Activated naive CD8-positive, alpha-beta T cell treated with anti-CD3 and anti-CD28 coated beads, Interleukin-2, amount 50 U/mL, for 24 hours (primary cell): Measurements from ENCODE around the gene MATN1.

Source experiments
- ATAC-seq: fragments of 150-1000 bp; cut with Tn5 transposase; one replicate; pipeline ENCODE4 v1.10.0; 2021
- DNase-seq: peaks from one replicate; pipeline ENCODE4 v3.0.0; 2021
- H3K27ac Mint-ChIP-seq: one replicate; pipeline ENCODE4 v1.8.0; 2021; ENCODE audit warnings: mild to moderate bottlenecking, mixed read lengths
- H3K27me3 Mint-ChIP-seq: one replicate; pipeline ENCODE4 v1.8.0; 2021; ENCODE audit warnings: mixed read lengths
- H3K36me3 Mint-ChIP-seq: one replicate; pipeline ENCODE4 v1.8.0; 2021; ENCODE audit warnings: low read depth, mixed read lengths
- H3K4me1 Mint-ChIP-seq: one replicate; pipeline ENCODE4 v1.8.0; 2021; ENCODE audit warnings: mixed read lengths
- H3K4me3 Mint-ChIP-seq: one replicate; pipeline ENCODE4 v1.8.0; 2021; ENCODE audit warnings: mild to moderate bottlenecking, moderate library complexity, mixed read lengths
- H3K9me3 Mint-ChIP-seq: one replicate; pipeline ENCODE4 v1.8.0; 2021; ENCODE audit warnings: mixed read lengths

Gene MATN1

DNA sequence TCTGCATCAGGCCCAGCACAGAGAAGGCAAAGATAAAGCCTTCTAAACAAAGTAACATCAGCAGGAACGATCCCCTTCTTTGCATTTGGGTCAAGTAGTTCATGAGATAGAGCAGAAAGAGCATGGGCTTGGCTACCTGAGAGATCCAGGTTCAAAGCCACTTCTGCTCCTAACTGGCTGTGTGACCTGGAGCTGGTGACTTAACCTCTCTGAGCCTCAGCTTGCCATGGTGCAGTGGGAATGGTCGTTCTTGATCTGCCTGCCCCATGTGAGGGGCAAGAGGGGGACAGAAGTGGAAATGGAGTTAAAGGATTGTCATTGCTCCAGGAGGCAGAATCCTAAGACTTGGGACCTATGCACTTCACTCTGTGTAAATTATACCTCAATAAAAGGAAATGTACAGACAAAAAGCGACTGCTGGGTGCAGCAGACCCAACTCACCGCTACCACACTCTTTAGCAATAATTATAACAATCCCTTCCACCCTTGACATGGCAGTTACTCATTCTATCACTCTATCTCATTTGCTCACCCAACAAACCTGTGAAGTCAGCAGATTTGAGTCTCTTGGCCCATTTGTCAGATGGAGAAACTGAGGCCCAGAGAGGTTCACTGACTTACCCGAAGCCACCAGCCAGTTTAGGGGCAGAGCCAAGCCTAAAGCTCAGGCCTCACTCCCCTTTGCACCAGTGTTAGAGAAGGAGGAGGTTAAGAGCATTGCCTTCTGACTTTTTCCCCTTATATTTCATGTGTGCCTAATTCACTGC, 1.5 kb upstream of the MATN1 start:
- Mint-ChIP-seq H3K27ac (no peak overlapping the region), H3K27me3 (no peaks in the 10 kb centered on the region), H3K4me1 (peaks cover 33% of the 10 kb centered on the region), H3K4me3 (no peak overlapping the region), H3K36me3 (peaks cover 2% of the 10 kb centered on the region), H3K9me3 (no peaks in the 10 kb centered on the region)
- ATAC-seq (no peak), DNase-seq (no peak)

- Mint-ChIP-seq H3K27ac (no peak overlapping the region), H3K36me3 (peaks cover 2% of the 10 kb centered on the region), H3K4me1 (peaks cover 34% of the 10 kb centered on the region), H3K4me3 (no peak overlapping the region), H3K27me3 (no peaks in the 10 kb centered on the region), H3K9me3 (no peaks in the 10 kb centered on the region)
- no peak for ATAC-seq
- no peak for DNase-seq
These were observed 790 bp upstream of the MATN1 start for GRCh38 chr1:30724175-30724574.

DNA sequence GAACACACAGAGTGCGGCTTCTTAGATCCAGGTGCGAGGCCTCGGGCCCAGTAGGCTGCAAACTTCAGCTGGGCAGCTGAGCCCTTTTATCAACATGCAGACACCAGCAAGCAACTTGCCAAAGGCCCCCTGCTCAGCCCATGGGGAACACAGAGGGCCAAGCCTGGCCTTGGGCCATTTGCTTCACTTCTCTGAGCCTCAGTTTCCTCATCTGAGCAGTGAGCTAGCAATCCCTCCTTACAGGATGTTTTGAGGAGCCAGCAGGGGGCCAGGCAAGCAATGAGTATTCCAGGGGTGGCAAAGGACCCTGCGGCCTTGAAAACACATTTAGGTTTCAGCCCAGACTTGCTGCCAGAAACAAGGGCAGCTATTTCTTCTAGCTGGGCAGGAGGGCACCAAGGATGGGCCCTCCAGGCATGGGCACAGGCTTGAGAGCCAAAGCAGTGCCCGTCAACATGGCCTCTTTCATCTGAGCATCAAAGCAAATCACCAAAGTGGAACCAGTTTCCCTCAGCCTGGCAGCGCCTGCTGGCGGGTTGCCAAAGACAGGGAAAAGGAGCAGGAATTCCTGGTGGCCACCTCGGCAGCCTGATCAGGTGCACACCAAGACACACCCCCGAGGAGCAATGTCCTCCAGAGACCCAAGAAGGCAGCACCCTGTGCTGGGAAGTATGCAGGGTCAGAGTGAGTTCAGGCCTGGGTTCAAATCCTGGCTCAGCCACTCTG, 1.4 kb downstream of the MATN1 start:
- Mint-ChIP-seq H3K9me3 (no peaks in the 10 kb centered on the region), H3K36me3 (peaks cover 2% of the 10 kb centered on the region), H3K27ac (no peak overlapping the region), H3K4me3 (no peak overlapping the region), H3K27me3 (no peaks in the 10 kb centered on the region), H3K4me1 (peaks cover 31% of the 10 kb centered on the region)
- no peak for DNase-seq
- no peak for ATAC-seq

GRCh38 chr1:30721341-30721793, 2.0 kb downstream of the MATN1 start:
- ATAC-seq (no peak), DNase-seq (no peak)
- no peak overlapping the region for H3K4me3 Mint-ChIP-seq
- H3K9me3 Mint-ChIP-seq: no peaks in the 10 kb centered on the region
- H3K27me3 Mint-ChIP-seq: no peaks in the 10 kb centered on the region
- H3K36me3 Mint-ChIP-seq: peaks cover 2% of the 10 kb centered on the region
- peaks cover 33% of the 10 kb centered on the region for H3K4me1 Mint-ChIP-seq
- no peak overlapping the region for H3K27ac Mint-ChIP-seq

DNA sequence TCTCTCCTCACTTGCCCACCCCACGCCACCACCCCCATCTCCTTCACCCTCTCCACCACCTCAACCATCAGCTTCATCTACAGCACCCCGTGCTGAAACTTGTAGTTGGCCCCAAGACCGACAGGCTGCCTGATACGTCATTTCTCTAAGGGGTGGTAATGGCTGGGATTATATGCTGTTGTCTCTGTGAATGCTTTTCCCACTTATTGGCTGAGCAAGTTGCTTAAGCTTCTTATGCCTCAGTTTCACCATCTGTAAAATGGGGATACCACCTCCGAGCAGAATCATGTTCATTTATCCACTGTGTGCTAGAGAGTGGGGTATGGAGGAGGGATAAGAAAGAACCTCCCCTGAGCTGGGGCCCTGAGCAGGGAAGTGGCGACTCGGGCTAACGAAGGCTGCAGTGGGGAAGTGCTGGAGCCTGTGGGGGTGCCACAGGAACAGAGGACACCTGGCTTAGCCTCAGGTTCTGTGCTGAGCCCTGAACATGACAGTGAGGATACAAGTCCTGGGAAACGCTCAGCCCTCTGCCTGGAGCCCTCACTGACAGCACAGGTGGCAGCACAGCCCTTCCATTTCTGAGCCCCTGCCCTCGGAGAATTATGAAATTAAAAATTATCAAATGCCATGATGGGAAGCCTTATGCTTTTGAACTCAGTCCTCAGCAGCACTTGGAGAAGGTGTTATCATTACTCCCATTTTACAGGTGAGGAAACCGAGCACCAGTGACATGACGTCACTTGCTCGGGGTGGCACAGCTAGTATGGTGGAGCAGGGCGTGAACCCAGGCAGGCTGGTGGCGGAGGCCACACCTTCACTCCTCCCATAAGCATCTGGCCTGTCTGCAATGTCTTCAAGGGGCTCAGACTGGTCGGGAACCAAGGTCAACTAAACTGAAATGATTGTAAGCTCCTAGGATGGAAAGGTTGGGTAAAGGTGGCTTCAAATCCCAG, 2.8 kb downstream of the MATN1 start:
- Mint-ChIP-seq H3K4me3 (peak overlapping the region; percentile 84), H3K27me3 (no peaks in the 10 kb centered on the region), H3K36me3 (peaks cover 5% of the 10 kb centered on the region), H3K4me1 (peaks cover 33% of the 10 kb centered on the region), H3K9me3 (peaks cover 2% of the 10 kb centered on the region), H3K27ac (no peak overlapping the region)
- ATAC-seq (no peak), DNase-seq (no peak)

GRCh38 chr1:30719406-30720270, 3.7 kb downstream of the MATN1 start:
- peak overlapping the region; percentile 84 for H3K4me3 Mint-ChIP-seq
- H3K9me3 Mint-ChIP-seq: peaks cover 4% of the 10 kb centered on the region
- peak overlapping the region; percentile 92 for H3K27ac Mint-ChIP-seq
- H3K4me1 Mint-ChIP-seq: peaks cover 33% of the 10 kb centered on the region
- no peak for DNase-seq
- H3K36me3 Mint-ChIP-seq: peaks cover 7% of the 10 kb centered on the region
- no peaks in the 10 kb centered on the region for H3K27me3 Mint-ChIP-seq
- no peak for ATAC-seq

- no peaks in the 10 kb centered on the region for H3K27me3 Mint-ChIP-seq
- H3K4me1 Mint-ChIP-seq: peaks cover 30% of the 10 kb centered on the region
- H3K36me3 Mint-ChIP-seq: peaks cover 7% of the 10 kb centered on the region
- H3K9me3 Mint-ChIP-seq: peaks cover 4% of the 10 kb centered on the region
- peak overlapping the region; percentile 84 for H3K4me3 Mint-ChIP-seq
- H3K27ac Mint-ChIP-seq: peak overlapping the region; percentile 92
- ATAC-seq (peak; percentile 55), DNase-seq (peak; percentile 88)
These were observed 4.6 kb downstream of the MATN1 start for GRCh38 chr1:30718636-30719405.

DNA sequence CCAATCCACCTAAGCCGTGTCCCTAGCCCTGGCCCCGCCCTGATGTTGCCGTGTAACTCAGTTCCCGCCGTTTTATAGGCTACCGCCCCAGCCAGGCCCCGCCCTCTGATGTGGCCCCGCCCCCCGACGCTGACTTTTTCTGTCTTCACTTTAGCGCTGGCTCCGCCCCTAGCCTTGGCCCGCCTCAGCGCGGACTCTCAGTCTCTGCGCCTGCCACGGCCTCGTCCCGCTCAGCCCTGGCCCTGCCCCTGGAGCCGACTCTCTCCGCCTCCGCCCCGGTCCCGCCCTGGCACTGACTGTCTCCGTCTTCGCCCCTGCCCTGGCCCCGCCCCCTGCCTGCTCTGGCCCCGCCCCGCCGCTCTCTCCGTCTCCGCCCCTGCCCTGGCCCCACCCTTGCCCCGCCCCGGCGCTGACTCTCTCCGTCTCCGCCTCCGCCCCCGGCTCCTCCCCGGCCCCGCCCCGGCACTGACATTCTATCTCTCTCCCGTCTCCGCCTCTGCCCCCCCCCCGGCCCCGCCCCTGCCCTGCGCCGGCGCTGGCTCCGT, 5.2 kb downstream of the MATN1 start:
- no peaks in the 10 kb centered on the region for H3K27me3 Mint-ChIP-seq
- peaks cover 4% of the 10 kb centered on the region for H3K9me3 Mint-ChIP-seq
- ATAC-seq (peak; percentile 95), DNase-seq (peak; percentile 99)
- peak overlapping the region; percentile 87 for H3K4me3 Mint-ChIP-seq
- peaks cover 7% of the 10 kb centered on the region for H3K36me3 Mint-ChIP-seq
- peak overlapping the region; percentile 82 for H3K27ac Mint-ChIP-seq
- H3K4me1 Mint-ChIP-seq: peaks cover 30% of the 10 kb centered on the region

GRCh38 chr1:30716646-30717045, 6.7 kb downstream of the MATN1 start:
- Mint-ChIP-seq H3K4me1 (peaks cover 26% of the 10 kb centered on the region), H3K36me3 (peaks cover 5% of the 10 kb centered on the region), H3K4me3 (peak overlapping the region; percentile 40), H3K27ac (no peak overlapping the region), H3K9me3 (peaks cover 4% of the 10 kb centered on the region), H3K27me3 (no peaks in the 10 kb centered on the region)
- ATAC-seq (no peak), DNase-seq (no peak)

GRCh38 chr1:30715886-30716285, 7.5 kb downstream of the MATN1 start:
- H3K9me3 Mint-ChIP-seq: peaks cover 4% of the 10 kb centered on the region
- no peak overlapping the region for H3K27ac Mint-ChIP-seq
- peaks cover 5% of the 10 kb centered on the region for H3K36me3 Mint-ChIP-seq
- no peaks in the 10 kb centered on the region for H3K27me3 Mint-ChIP-seq
- DNase-seq: no peak
- no peak for ATAC-seq
- peaks cover 24% of the 10 kb centered on the region for H3K4me1 Mint-ChIP-seq
- H3K4me3 Mint-ChIP-seq: no peak overlapping the region

DNA sequence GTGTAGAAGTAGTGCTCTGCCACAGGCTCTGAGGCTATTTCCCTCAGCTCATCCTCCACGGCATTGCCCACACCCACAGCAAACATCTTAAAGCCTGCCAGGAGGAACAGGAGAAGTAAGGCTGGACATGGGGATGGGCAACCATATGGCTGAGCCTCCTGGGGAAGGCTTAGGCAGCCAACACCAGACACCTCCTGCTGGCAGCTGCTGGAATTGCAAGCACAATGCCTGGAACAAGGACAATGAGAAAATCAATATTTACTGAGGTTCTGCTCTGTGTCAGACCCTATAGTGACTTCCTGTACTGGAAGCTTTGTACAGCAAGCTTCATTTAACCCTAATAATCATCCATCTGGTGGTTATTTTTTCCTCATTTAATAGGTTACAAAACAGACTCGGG, 8.2 kb downstream of the MATN1 start:
- ATAC-seq: no peak
- DNase-seq: peak; percentile 35

GRCh38 chr1:30714536-30715090, 8.8 kb downstream of the MATN1 start:
- peaks cover 11% of the 10 kb centered on the region for H3K4me1 Mint-ChIP-seq
- DNase-seq: no peak
- H3K27ac Mint-ChIP-seq: no peak overlapping the region
- H3K9me3 Mint-ChIP-seq: peaks cover 4% of the 10 kb centered on the region
- H3K36me3 Mint-ChIP-seq: peaks cover 5% of the 10 kb centered on the region
- ATAC-seq: no peak
- no peak overlapping the region for H3K4me3 Mint-ChIP-seq
- no peaks in the 10 kb centered on the region for H3K27me3 Mint-ChIP-seq

More for the DNA sequence above, 8.2 kb downstream of the MATN1 start:
- Mint-ChIP-seq H3K27ac (no peak overlapping the region), H3K4me1 (peaks cover 17% of the 10 kb centered on the region), H3K36me3 (peaks cover 5% of the 10 kb centered on the region), H3K9me3 (peaks cover 4% of the 10 kb centered on the region), H3K27me3 (no peaks in the 10 kb centered on the region), H3K4me3 (no peak overlapping the region)

DNA sequence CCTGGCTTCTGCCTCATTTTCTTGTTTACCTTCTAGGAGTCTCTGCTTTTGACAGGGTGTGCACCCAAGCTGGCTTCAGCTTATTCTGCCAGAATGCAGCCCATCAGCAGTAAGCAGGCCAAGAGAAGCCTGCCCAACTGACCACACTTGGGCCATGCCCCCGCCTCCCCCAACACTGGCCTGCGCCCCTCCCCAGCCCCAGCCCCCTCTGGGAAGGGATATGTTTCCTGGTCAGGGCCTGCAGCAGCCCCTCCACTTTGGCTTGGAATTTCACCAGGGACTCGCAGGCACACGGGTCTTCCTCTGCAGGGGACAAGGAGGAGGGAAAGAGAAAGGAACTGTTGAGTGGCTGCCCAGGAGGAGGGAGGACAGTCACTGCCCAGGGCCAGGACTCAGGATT, 9.4 kb downstream of the MATN1 start:
- peaks cover 2% of the 10 kb centered on the region for H3K27me3 Mint-ChIP-seq
- no peak overlapping the region for H3K4me3 Mint-ChIP-seq
- H3K27ac Mint-ChIP-seq: no peak overlapping the region
- ATAC-seq (no peak), DNase-seq (no peak)
- peaks cover 4% of the 10 kb centered on the region for H3K9me3 Mint-ChIP-seq
- H3K36me3 Mint-ChIP-seq: peaks cover 5% of the 10 kb centered on the region
- H3K4me1 Mint-ChIP-seq: peaks cover 8% of the 10 kb centered on the region
